Measurements from ENCODE around the gene RNH1.

Gene RNH1

GRCh38 chr11:456533-456932 lies 50.5 kb downstream of the RNH1 start:
- H3K27ac ChIP-seq (ENCODE audit: low read length), result no peak overlapping the region
- no peaks in the 10 kb centered on the region for H3F3A ChIP-seq (ENCODE audit: insufficient read depth, low read length)
- no peaks in the 10 kb centered on the region for H4K20me1 ChIP-seq (ENCODE audit: insufficient read depth, low read length)
- TF ChIP-seq CTCF (IDR thresholded peaks at IDR 0.05; ENCODE audit: low read length) (no peak), EZH2phosphoT487 (IDR thresholded peaks at IDR 0.05; ENCODE audit: low read length) (no peak), EZH2 (optimal IDR thresholded peaks at IDR 0.05; ENCODE audit: low read depth, low read length) (no peak)
- no peaks in the 10 kb centered on the region for H3K36me3 ChIP-seq (replicated peaks; ENCODE audit: insufficient read depth, low read length)
- H2AFZ ChIP-seq (ENCODE audit: low read length), result no peak overlapping the region
- no peaks in the 10 kb centered on the region for H3K27me3 ChIP-seq (replicated peaks; ENCODE audit: insufficient read depth, low read length)
- DNase-seq, result no peak
- no peaks in the 10 kb centered on the region for H3K9me3 ChIP-seq (replicated peaks; ENCODE audit: insufficient read depth, low read length)
- H3K79me2 ChIP-seq (ENCODE audit: low read length), result peaks cover 4% of the 10 kb centered on the region
- H3K9me2 ChIP-seq (replicated peaks; ENCODE audit: insufficient read depth, low read length), result no peaks in the 10 kb centered on the region
- no peak overlapping the region for H3K4me2 ChIP-seq (ENCODE audit: low read depth, low read length)
- no peak overlapping the region for H3K9ac ChIP-seq (ENCODE audit: low read length)
- H3K4me3 ChIP-seq (ENCODE audit: low read length), result no peak overlapping the region
- H3K4me1 ChIP-seq (ENCODE audit: low read length), result 0 out of 2 replicates have a peak, but pooled peaks cover 1% of the 10 kb centered on the region

- Histone ChIP-seq H3K4me1 (ENCODE audit: low read length) (peaks cover 7% of the 10 kb centered on the region; the same call in 1 of the 2 replicates), H3K9ac (ENCODE audit: low read length) (no peak overlapping the region), H3K9me2 (replicated peaks; ENCODE audit: insufficient read depth, low read length) (no peaks in the 10 kb centered on the region), H3K27ac (ENCODE audit: low read length) (no peak overlapping the region), H3K36me3 (replicated peaks; ENCODE audit: insufficient read depth, low read length) (no peaks in the 10 kb centered on the region), H4K20me1 (ENCODE audit: insufficient read depth, low read length) (no peaks in the 10 kb centered on the region), H3K79me2 (ENCODE audit: low read length) (peaks cover 13% of the 10 kb centered on the region), H3K4me2 (ENCODE audit: low read depth, low read length) (no peak overlapping the region), H2AFZ (ENCODE audit: low read length) (no peak overlapping the region), H3K4me3 (ENCODE audit: low read length) (no peak overlapping the region), H3F3A (ENCODE audit: insufficient read depth, low read length) (no peaks in the 10 kb centered on the region), H3K9me3 (replicated peaks; ENCODE audit: insufficient read depth, low read length) (no peaks in the 10 kb centered on the region), H3K27me3 (replicated peaks; ENCODE audit: insufficient read depth, low read length) (no peaks in the 10 kb centered on the region)
- TF ChIP-seq CTCF (IDR thresholded peaks at IDR 0.05; ENCODE audit: low read length) (no peak), EZH2phosphoT487 (IDR thresholded peaks at IDR 0.05; ENCODE audit: low read length) (no peak), EZH2 (optimal IDR thresholded peaks at IDR 0.05; ENCODE audit: low read depth, low read length) (no peak)
- no peak for DNase-seq
Observed at GRCh38 chr11:455566-456147, 51.4 kb downstream of the RNH1 start.

- Histone ChIP-seq H3K27me3 (replicated peaks; ENCODE audit: insufficient read depth, low read length) (no peaks in the 10 kb centered on the region), H3K79me2 (ENCODE audit: low read length) (peaks cover 16% of the 10 kb centered on the region), H3K36me3 (replicated peaks; ENCODE audit: insufficient read depth, low read length) (no peaks in the 10 kb centered on the region), H3K4me1 (ENCODE audit: low read length) (peaks cover 7% of the 10 kb centered on the region; the same call in 1 of the 2 replicates), H3K9me3 (replicated peaks; ENCODE audit: insufficient read depth, low read length) (no peaks in the 10 kb centered on the region), H3K4me2 (ENCODE audit: low read depth, low read length) (no peak overlapping the region), H2AFZ (ENCODE audit: low read length) (no peak overlapping the region), H3F3A (ENCODE audit: insufficient read depth, low read length) (no peaks in the 10 kb centered on the region), H3K27ac (ENCODE audit: low read length) (no peak overlapping the region), H3K4me3 (ENCODE audit: low read length) (no peak overlapping the region), H4K20me1 (ENCODE audit: insufficient read depth, low read length) (no peaks in the 10 kb centered on the region), H3K9me2 (replicated peaks; ENCODE audit: insufficient read depth, low read length) (no peaks in the 10 kb centered on the region), H3K9ac (ENCODE audit: low read length) (no peak overlapping the region)
- DNase-seq, result no peak
- TF ChIP-seq CTCF (IDR thresholded peaks at IDR 0.05; ENCODE audit: low read length), result no peak
- TF ChIP-seq EZH2 (optimal IDR thresholded peaks at IDR 0.05; ENCODE audit: low read depth, low read length), result no peak
- no peak for TF ChIP-seq EZH2phosphoT487 (IDR thresholded peaks at IDR 0.05; ENCODE audit: low read length)
Observed at GRCh38 chr11:454801-455565, 52.1 kb downstream of the RNH1 start.
